HG03108 (cell line): ENCODE data around the gene NT5DC1.
"Not testable (repeated sequence)": the region's sequence is repeated elsewhere in the genome, so short reads cannot be mapped to it uniquely, and the experiment has no call there.

Experiments used
- ATAC-seq: cut with Tn5 transposase; IDR thresholded peaks from one replicate; pipeline ENCODE4 v1.9.1; 2021; ENCODE audit warnings: moderate library complexity; ENCODE audit not compliant: unreplicated experiment

The NT5DC1 gene

GRCh38 chr6:116088946-116089345, 11.7 kb upstream of the NT5DC1 start:
- ATAC-seq = no peak

GRCh38 chr6:116090251-116090650, 10.4 kb upstream of the NT5DC1 start:
- peak; percentile 61 for ATAC-seq

GRCh38 chr6:116094041-116094440, 6.6 kb upstream of the NT5DC1 start:
- no peak for ATAC-seq

DNA sequence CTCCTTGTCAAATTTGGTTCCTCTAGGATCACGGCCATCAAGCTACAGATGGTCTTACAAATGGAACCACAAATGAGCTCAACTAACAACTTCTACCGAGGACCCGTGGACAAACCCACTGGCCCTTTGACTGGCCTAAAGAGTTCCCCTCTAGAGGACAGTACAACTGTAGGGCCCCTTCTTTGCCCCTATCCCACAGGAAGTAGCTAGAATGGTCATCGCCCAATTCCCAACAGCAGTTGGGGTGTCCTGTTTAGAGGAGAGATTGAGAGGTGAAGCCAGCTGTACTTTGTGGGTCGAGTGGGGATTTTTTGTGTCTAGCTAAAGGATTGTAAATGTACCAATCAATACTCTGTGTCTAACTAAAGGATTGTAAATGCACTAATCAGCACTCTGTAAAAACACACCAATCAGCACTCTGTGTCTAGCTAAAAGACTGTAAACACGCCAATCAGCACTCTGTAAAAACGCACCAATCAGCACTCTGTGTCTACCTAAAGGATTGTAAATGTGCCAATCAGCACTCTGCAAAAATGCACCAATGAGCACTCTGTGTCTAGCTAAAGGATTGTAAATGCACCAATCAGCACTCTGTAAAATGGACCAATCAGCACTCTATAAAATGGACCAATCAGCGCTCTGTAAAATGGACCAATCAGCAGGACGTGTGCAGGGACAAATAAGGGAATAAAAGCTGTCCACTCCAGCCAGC, 4.4 kb upstream of the NT5DC1 start:
- not testable (repeated sequence) for ATAC-seq

DNA sequence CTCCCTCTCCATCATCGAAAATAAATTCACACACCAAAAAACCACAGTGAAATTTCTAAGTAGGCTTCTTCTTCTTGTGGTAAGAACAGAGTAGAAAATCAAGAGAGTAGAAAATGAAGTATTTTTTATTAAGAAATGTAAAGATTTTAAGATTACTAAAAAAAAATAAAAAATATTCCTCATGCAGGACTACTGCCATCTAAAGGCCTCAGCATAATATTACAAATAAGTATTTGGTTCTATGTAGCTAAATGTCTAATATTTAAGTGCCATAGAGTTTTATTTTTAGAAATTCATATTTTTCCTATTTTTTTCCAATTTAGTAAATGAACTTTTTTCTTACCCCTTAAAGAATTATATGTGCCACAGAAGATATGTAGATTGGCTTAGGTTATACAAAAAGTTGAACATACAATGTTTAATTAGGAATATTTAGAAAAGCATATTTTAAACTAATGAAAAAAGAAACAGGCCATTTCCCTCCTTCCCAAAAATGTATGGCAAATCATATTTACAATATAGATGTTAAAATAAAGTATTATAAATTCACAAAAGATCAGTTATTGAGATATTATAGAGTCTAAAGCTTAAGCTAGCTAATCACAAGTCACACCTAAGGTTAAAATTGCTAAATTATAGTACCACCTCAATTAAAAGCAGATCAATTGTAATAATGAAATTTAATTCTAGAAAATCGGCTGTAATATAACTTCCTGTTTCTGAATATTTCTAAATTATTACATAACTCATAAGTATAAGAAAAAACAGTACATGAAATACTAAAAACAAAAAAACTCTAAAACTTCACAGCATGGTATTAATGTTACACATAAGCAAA, 3.5 kb upstream of the NT5DC1 start:
- ATAC-seq = no peak

DNA sequence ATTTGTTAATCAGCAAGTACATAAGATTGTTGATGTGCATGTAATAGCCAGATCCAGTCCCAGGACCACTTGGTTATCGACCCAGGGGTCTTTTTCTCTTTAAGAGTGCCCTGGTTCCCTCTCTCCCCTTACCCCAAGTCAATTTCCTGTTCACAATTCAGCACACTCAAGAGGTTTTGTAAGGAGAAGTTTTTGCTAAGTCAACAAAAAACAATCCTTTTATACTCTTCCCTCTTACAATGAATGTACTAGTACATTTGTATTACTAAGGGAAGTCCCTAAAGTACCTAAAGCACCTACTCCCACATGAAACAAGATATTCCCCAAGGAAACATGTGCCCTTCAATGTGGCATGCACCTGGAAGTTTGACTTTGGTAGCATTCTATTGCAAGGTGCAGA, 1.6 kb upstream of the NT5DC1 start:
- no peak for ATAC-seq

DNA sequence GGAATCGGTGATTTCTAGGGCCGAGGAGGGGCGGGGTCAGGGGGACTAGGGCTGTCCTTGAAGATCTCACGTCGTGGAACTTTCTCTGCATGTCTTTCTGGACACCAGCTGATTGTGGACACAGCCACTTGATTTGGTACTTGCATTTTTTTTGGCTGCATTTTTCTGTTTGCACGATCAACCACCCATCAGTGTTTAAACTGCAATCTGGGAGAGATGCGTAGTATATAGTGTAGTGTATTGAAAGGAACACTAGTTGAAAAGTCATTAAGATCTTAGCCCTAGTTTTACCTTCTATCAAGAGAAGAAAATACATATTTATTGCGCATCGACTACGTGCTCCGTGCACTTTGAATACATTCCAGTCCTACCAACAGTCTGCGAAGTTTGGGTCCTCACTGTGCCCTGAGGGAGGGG, 657 bp downstream of the NT5DC1 start:
- ATAC-seq = no peak

DNA sequence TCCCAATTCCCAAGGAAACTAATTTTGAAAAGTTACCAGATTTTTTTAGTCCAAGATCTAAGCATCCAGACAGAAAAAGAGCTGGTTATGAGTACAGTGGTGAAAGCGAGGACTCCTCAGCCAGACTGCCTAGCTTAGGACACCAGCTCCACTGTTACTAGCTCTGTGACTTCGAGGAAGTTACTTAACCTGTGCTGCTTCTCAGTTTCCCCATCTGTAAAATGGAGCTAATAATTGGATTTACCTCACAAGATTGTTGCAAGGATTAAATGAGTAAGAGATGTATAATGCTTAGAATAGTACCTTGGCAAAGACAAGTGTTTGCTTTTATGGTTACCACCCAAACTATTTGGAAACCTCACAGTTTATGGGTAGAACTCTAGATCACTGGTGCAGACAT, 1.1 kb downstream of the NT5DC1 start:
- ATAC-seq = no peak

- no peak for ATAC-seq
Observed at GRCh38 chr6:116102873-116103272, 2.2 kb downstream of the NT5DC1 start.

DNA sequence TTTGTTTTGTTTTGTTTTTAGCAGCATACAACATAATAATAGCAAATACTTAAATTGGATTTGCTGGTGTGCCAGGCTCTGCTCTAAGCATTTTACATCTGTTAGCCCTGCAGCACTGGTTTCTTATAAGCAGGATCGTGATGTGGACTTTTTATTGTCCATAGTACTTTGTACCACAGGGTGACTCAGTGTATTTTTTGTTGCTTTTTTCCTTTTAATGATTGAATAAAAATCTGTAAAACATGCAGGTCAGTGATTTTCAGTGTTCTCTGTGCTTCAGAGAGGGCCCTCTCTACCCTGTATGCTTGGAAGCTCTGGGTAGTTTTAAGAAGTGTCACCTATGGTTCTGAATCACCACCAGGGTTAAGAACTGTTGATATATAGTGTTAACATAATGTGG, 4.0 kb downstream of the NT5DC1 start:
- ATAC-seq = no peak

DNA sequence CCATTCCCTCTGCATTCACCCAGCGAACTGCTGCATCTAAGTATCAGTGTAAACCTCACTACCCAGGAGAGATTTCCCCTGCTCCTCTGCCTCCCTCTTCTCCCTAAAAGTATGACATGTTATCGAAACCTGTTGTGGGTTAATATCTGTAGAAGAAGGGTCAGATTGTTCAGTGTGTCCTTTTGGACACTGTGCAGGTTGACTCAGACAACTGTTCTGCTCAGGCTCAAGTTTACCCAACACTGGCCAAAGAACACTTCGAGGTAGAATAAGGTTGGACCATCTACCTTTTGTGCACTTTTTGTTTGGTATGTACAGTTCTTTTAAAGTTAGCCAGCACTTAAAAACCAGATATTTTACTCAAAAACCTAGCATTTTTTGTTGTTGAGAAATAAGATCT, 4.6 kb downstream of the NT5DC1 start:
- no peak for ATAC-seq

DNA sequence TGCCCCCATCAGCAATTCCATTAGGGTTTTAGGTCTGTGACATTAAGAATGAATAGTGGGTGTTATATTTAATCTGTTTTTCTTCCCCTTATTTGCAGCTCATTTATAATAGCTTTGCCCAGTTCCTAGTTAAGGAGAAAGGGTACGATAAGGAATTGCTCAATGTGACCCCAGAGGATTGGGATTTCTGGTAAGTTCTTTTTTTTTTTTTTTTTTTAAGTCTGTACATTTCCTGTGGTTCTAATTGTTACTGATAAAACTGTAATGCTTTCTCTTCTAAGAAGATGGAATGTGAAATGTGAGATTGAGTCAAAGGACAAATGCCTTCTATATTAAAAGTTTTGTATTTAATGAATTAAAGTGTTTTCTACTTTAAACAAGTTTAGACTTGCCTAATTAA, 5.5 kb downstream of the NT5DC1 start:
- ATAC-seq = no peak

- no peak for ATAC-seq
Observed at GRCh38 chr6:116108836-116109235, 8.2 kb downstream of the NT5DC1 start.

DNA sequence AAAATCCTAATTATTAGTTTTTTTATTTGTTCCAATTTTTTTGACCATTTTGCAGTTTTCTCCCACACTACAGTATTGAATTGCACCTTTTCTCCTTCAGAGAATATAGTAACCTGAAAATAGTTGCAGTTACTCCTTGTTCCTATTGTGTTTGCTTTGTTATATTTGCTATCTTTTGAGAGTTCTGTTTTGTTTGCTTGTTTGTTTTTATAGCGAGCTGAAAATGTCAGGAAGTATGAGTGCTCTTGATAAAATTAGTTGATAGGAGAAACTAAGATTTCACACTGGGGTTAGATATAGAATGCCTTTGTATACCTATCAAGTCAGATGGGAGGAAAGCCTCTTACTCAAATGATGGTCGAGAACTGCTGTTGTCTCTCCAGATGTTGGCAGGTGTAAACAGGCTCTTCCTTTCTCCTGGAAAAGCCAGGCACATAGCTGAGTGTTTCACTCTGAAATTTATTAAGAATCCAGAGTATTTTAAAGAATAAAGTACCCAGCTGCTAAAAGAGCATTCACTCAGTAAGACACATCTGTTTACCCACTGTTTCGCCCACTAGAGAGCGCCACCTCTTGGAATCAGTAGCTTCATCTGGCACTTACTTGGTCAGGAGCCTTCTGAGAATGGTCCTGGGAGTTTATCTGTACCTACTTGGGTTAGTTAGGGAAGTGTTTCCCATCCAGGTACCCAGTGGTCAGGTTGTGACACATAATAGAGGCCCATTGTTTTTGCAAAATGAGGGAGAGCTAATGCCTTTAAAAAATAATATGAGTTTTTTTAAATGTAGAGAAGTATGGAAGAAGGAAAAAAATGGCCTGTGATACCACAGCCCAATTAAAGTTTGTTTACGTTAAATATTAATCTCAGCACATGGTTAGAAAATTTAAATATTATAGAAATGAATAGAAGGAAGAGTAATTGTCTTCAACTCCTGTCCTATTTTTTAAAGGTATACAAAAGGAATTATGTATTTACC, 11.2 kb downstream of the NT5DC1 start:
- ATAC-seq = peak; percentile 80

DNA sequence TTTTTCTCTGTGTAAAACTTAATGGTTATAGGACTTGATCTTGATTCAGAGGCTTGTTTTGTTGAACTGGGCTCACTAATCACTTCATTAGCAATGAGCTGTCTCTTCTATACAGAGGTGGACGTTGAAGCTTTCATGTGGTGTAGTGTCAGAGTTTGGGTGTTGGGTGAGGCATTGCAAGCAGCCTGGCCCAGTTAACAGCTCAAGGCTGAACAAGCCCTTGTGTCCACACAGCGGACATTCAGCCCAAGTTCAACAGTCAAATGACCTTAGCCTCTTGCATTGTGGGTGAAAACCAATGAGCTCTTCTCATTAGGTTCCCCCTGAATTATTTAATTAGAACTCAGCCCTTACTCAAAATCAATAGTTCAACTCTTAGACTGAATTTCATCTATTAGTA, 12.7 kb downstream of the NT5DC1 start:
- ATAC-seq = no peak

DNA sequence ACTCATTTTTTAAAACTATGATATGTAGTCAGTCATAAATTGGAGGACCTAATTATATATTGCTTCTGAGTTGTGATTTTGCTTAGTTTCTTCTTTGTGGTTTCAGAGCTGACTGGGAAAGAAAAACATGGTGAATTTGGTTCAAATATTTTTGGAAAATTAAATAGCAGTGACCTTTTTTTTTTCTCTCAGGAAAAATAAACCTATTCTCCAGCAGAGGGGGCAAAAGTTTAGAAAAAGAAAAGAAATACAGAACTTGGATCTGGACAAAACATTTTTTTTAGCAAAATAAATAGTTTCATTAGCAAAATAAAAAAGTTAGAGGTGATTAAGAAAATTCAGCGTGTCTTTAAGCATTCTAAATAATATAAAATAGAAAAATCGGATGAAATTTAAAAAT, 15.1 kb downstream of the NT5DC1 start:
- no peak for ATAC-seq

DNA sequence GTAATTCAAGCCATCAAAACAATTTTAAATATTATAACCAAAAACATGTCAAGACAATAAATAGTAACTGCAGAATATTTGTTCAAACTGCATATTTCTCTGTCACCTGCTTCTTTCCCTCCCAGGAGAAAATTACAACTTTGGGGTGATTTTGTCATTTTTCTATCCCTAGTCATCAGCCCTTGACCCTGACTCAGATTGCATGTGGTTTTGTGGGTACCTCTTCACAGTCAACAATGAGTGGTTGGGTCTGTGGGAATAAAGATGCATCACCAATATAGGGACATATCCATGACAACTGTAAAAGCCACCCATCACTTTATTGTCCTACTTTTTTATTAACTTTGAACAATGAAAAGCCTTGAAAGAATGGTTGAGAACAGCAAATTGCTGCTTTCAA, 18.0 kb downstream of the NT5DC1 start:
- ATAC-seq = no peak

- ATAC-seq = no peak
Observed at GRCh38 chr6:116120430-116120829, 19.8 kb downstream of the NT5DC1 start.

- ATAC-seq = no peak
Observed at GRCh38 chr6:116126032-116126431, 25.4 kb downstream of the NT5DC1 start, which contains the start of gene COL10A1. TSS of gene COL10A1 (minus strand) at chr6:116126132. CDS start at chr6:116125492, 640 bp downstream.

GRCh38 chr6:116127771-116128493, 27.3 kb downstream of the NT5DC1 start:
- no peak for ATAC-seq
